DOHH2 (cell line): ENCODE measurements around the gene SLC6A6.

Experiments used
- H3F3A ChIP-seq: fragments of 200-600 bp; sonication (generic), shearing (Covaris generic); 2 replicates; pipeline ENCODE4 v1.6.0; 2016; ENCODE audit warnings: antibody characterized with exemption, mild to moderate bottlenecking; ENCODE audit not compliant: control insufficient read depth, insufficient read depth
- H3K27ac ChIP-seq: fragments of 200-600 bp; sonication (generic); 2 replicates; pipeline ENCODE4 v1.5.1; 2014; ENCODE audit warnings: low read depth, mild to moderate bottlenecking, low read length, moderate library complexity
- H3K27me3 ChIP-seq: fragments of 200-600 bp; sonication (generic); 2 replicates; pipeline ENCODE4 v1.6.1; 2014; ENCODE audit warnings: mild to moderate bottlenecking, low read length, mixed read lengths; ENCODE audit not compliant: control insufficient read depth
- H3K36me3 ChIP-seq: fragments of 200-600 bp; sonication (generic); 2 replicates; pipeline ENCODE4 v1.6.1; 2014; ENCODE audit warnings: mild to moderate bottlenecking, low read length, moderate library complexity, mixed read lengths; ENCODE audit not compliant: control insufficient read depth
- H3K4me1 ChIP-seq: fragments of 200-600 bp; sonication (generic); 2 replicates; pipeline ENCODE4 v1.6.1; 2014; ENCODE audit warnings: mild to moderate bottlenecking, low read length, mixed read lengths; ENCODE audit not compliant: control insufficient read depth
- H3K4me2 ChIP-seq: fragments of 200-600 bp; sonication (generic); 2 replicates; pipeline ENCODE4 v1.6.0; 2014; ENCODE audit warnings: mild to moderate bottlenecking, low read length, moderate library complexity
- H3K4me3 ChIP-seq: fragments of 200-600 bp; sonication (generic); 2 replicates; pipeline ENCODE4 v1.5.1; 2014; ENCODE audit warnings: mild to moderate bottlenecking, low read length, mixed read lengths
- H3K79me2 ChIP-seq: fragments of 200-600 bp; sonication (generic); 2 replicates; pipeline ENCODE4 v1.6.1; 2014; ENCODE audit warnings: mild to moderate bottlenecking, low read length, mixed read lengths; ENCODE audit not compliant: control insufficient read depth
- H3K9me2 ChIP-seq: fragments of 200-600 bp; sonication (generic); replicated peaks from 2 replicates; pipeline ENCODE4 v1.6.1; 2014; ENCODE audit warnings: mild to moderate bottlenecking, low read length, mixed read lengths; ENCODE audit not compliant: control insufficient read depth
- H3K9me3 ChIP-seq: fragments of 200-600 bp; sonication (generic); 2 replicates; pipeline ENCODE4 v1.6.1; 2014; ENCODE audit warnings: antibody characterized with exemption, low read length, mixed read lengths; ENCODE audit not compliant: control insufficient read depth, insufficient read depth
- H4K20me1 ChIP-seq: fragments of 200-600 bp; sonication (generic); 2 replicates; pipeline ENCODE4 v1.6.0; 2014; ENCODE audit warnings: low read depth, mild to moderate bottlenecking, antibody characterized with exemption, low read length, moderate library complexity; ENCODE audit not compliant: control insufficient read depth, insufficient read depth
- CTCF ChIP-seq: fragments of 200-600 bp; sonication (generic); IDR thresholded peaks from one replicate; pipeline ENCODE4 v1.5.1; 2014; ENCODE audit warnings: antibody characterized with exemption, mild to moderate bottlenecking, low read depth, low read length; ENCODE audit not compliant: poor library complexity, severe bottlenecking
- EZH2phosphoT487 ChIP-seq: fragments of 200-600 bp; sonication (generic); IDR thresholded peaks from 2 replicates; pipeline ENCODE4 v1.6.1; 2017; ENCODE audit warnings: borderline replicate concordance, mild to moderate bottlenecking, antibody characterized with exemption, low read length, moderate library complexity, mixed read lengths

The SLC6A6 gene

GRCh38 chr3:14377838-14378169, 24.6 kb upstream of the SLC6A6 start:
- no peaks in the 10 kb centered on the region for H3K36me3 ChIP-seq
- H3K9me2 ChIP-seq, result no peaks in the 10 kb centered on the region
- H3K27ac ChIP-seq, result no peak overlapping the region
- no peak overlapping the region for H3K4me3 ChIP-seq
- no peaks in the 10 kb centered on the region for H4K20me1 ChIP-seq
- H3K4me1 ChIP-seq, result peaks cover 31% of the 10 kb centered on the region
- H3K9me3 ChIP-seq, result no peaks in the 10 kb centered on the region
- no peak for TF ChIP-seq CTCF
- peaks cover 3% of the 10 kb centered on the region; the same call in 1 of the 2 replicates for H3K27me3 ChIP-seq
- no peaks in the 10 kb centered on the region for H3F3A ChIP-seq
- no peaks in the 10 kb centered on the region for H3K79me2 ChIP-seq
- H3K4me2 ChIP-seq, result no peak overlapping the region

DNA sequence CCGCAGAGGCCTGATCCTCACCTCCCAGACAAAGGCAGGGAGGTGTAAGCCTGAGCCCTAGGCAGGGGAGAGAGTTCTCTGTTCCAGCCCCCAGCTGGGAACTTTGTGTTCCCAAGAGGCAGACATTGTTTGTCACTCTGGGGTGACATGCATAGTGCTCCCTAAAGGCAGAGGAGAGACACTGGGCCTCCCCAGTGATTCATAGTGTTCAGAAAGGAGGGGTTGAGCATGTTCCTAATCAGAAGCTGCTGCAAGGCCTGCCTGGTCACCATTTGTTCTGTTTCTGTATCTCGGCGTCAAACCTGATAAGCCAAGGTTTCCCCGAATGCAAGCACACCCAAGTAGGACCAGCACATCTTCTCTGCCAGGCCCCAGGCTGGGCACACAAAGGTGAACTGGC, 24.0 kb upstream of the SLC6A6 start:
- Histone ChIP-seq H3F3A (no peaks in the 10 kb centered on the region), H3K4me1 (peaks cover 31% of the 10 kb centered on the region), H3K9me2 (no peaks in the 10 kb centered on the region), H3K27me3 (peaks cover 3% of the 10 kb centered on the region; the same call in 1 of the 2 replicates), H3K36me3 (no peaks in the 10 kb centered on the region), H3K9me3 (no peaks in the 10 kb centered on the region), H3K79me2 (no peaks in the 10 kb centered on the region), H4K20me1 (no peaks in the 10 kb centered on the region), H3K27ac (no peak overlapping the region), H3K4me2 (no peak overlapping the region), H3K4me3 (no peak overlapping the region)
- TF ChIP-seq EZH2phosphoT487 (no peak), CTCF (no peak)

DNA sequence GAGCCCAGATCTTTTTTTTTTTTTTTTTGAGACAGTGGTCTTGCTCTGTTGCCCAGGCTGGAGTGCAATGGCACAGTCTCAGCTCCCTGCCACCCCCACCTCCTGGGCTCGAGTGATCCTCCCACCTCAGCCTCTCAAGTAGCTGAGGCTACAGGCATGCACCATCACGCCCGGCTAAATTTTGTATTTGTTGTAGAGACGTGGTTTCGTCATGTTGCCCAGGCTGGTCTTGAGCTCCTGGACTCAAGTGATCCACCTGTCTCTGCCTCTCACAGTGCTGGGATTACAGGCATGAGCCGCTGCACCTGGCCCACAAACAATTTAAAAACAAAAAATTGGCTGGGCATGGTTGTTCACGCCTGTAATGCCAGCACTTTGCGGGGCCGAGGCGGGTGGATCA, 22.6 kb upstream of the SLC6A6 start:
- H3K36me3 ChIP-seq, result no peaks in the 10 kb centered on the region
- no peak overlapping the region for H3K27ac ChIP-seq
- H3K4me2 ChIP-seq, result peak overlapping the region; percentile 33
- no peaks in the 10 kb centered on the region for H4K20me1 ChIP-seq
- no peaks in the 10 kb centered on the region for H3F3A ChIP-seq
- H3K9me3 ChIP-seq, result no peaks in the 10 kb centered on the region
- peaks cover 3% of the 10 kb centered on the region; the same call in 1 of the 2 replicates for H3K27me3 ChIP-seq
- no peaks in the 10 kb centered on the region for H3K9me2 ChIP-seq
- TF ChIP-seq CTCF (no peak), EZH2phosphoT487 (no peak)
- no peaks in the 10 kb centered on the region for H3K79me2 ChIP-seq
- H3K4me3 ChIP-seq, result no peak overlapping the region
- peaks cover 39% of the 10 kb centered on the region for H3K4me1 ChIP-seq

GRCh38 chr3:14386254-14386653, 16.2 kb upstream of the SLC6A6 start:
- Histone ChIP-seq H3K4me3 (no peak overlapping the region), H3K36me3 (no peaks in the 10 kb centered on the region), H3K9me2 (no peaks in the 10 kb centered on the region), H3K4me2 (no peak overlapping the region), H3F3A (no peaks in the 10 kb centered on the region), H3K4me1 (peaks cover 39% of the 10 kb centered on the region), H4K20me1 (no peaks in the 10 kb centered on the region), H3K9me3 (no peaks in the 10 kb centered on the region), H3K79me2 (no peaks in the 10 kb centered on the region), H3K27me3 (peaks cover 10% of the 10 kb centered on the region), H3K27ac (no peak overlapping the region)
- TF ChIP-seq CTCF, result no peak
- TF ChIP-seq EZH2phosphoT487, result no peak
